ENCODE measurements around the gene LRIG2. TPM values are rescaled to one million over a fixed set of nuclear protein-coding genes. Genes with fewer than 3 reads are reported as not detected.
A peak's percentile ranks its signal among the peaks of the same experiment; 100 is the strongest.

LRIG2 gene
- total and polyA plus RNA-seq, 2 of the 13 experiments (the other 11 are each of a cell fraction or from before 2014, with no cell fraction given): 8.1 to 12.2 TPM

GRCh38 chr1:113135460-113135859 is 62.5 kb downstream of the LRIG2 start:
- TF ChIP-seq ONECUT2 (CRISPR knock-in tag; IDR thresholded peaks at IDR 0.05) (peak; percentile 20; the same call in 1 of the 2 replicates), CBX5 (CRISPR knock-in tag; IDR thresholded peaks at IDR 0.05; ENCODE audit: borderline replicate concordance) (no peak), KAT2B (IDR thresholded peaks at IDR 0.05; ENCODE audit: borderline replicate concordance, low read depth, low read length) (peak; percentile 83), TMF1 (CRISPR knock-in tag; IDR thresholded peaks at IDR 0.05; ENCODE audit: low read depth) (no peak), TCF7 (IDR thresholded peaks at IDR 0.05; ENCODE audit: low read depth) (no peak), ATF4 (CRISPR knock-in tag; IDR thresholded peaks at IDR 0.05) (no peak)
- in situ Hi-C loops (cut with HindIII; ENCODE audit: extremely low pct_ligation_motif_present, low pct_unique_long_range_greater_than_20kb) (no loop called here), intact Hi-C loops (cut with micrococcal nuclease; ENCODE audit: unreplicated experiment) (no loop called here)
- Histone ChIP-seq H3K79me2 (ENCODE audit: insufficient read depth, low read length) (no peaks in the 10 kb centered on the region), H3K9ac (ENCODE audit: insufficient read depth, low read depth, low read length) (no peak overlapping the region), H3K27ac (ENCODE audit: extremely low read length, insufficient read depth, low read length) (no peak overlapping the region), H3K4me2 (ENCODE audit: low read depth, low read length) (no peak overlapping the region), H3K4me1 (ENCODE audit: insufficient read depth, low read length) (peaks cover 19% of the 10 kb centered on the region), H4K20me1 (ENCODE audit: insufficient read depth, low read length) (no peaks in the 10 kb centered on the region), H3K9me3 (ENCODE audit: low read length) (no peaks in the 10 kb centered on the region), H3K36me3 (replicated peaks in 1 of 2; ENCODE audit: control insufficient read depth in 1 of 2, insufficient read depth in 2 of 2, low read length in 2 of 2) (no peaks in the 10 kb centered on the region), H2AFZ (ENCODE audit: low read length) (no peak overlapping the region), H3K4me3 (replicated peaks in 1 of 3; ENCODE audit: insufficient read depth in 1 of 3, low read depth in 2 of 3, low read length in 3 of 3) (no peak overlapping the region), H3K27me3 (ENCODE audit: control insufficient read depth in 1 of 2, insufficient read depth in 2 of 2, low read length in 2 of 2) (no peaks in the 10 kb centered on the region)
- ChIA-PET POLR2A (no interaction called here), CTCF (ENCODE audit: low intra/inter-chr PET ratio, low total read pairs) (no interaction called here)
- DNase-seq (ENCODE audit: low spot score): no peak
- 14% methylated on average over 1 of the region's 1 CpG for WGBS (ENCODE audit: low lambda C conversion rate)
- no peak; the same call in 1 of the 3 replicates for ATAC-seq
- BruUV-seq (replicated peaks): no TSS peak
- no peak for FAIRE-seq

GRCh38 chr1:113136476-113136875 is 63.5 kb downstream of the LRIG2 start:
- H3K9ac ChIP-seq (ENCODE audit: insufficient read depth, low read depth, low read length): no peak overlapping the region
- POLR2A ChIA-PET: no interaction called here
- WGBS (ENCODE audit: low lambda C conversion rate): 41% methylated on average over 1 of the region's 1 CpG
- peaks cover 27% of the 10 kb centered on the region for H3K4me1 ChIP-seq (ENCODE audit: insufficient read depth, low read length)
- FAIRE-seq (no peak), DNase-seq (ENCODE audit: low spot score) (no peak), ATAC-seq (no peak)
- CTCF ChIA-PET (ENCODE audit: low intra/inter-chr PET ratio, low total read pairs): no interaction called here
- no peak overlapping the region for H3K4me2 ChIP-seq (ENCODE audit: low read depth, low read length)
- BruUV-seq (replicated peaks): no TSS peak
- H3K27me3 ChIP-seq (ENCODE audit: control insufficient read depth in 1 of 2, insufficient read depth in 2 of 2, low read length in 2 of 2): no peaks in the 10 kb centered on the region
- no peaks in the 10 kb centered on the region for H4K20me1 ChIP-seq (ENCODE audit: insufficient read depth, low read length)
- H3K36me3 ChIP-seq (replicated peaks in 1 of 2; ENCODE audit: control insufficient read depth in 1 of 2, insufficient read depth in 2 of 2, low read length in 2 of 2): no peaks in the 10 kb centered on the region
- no peak for TF ChIP-seq IKZF4 (CRISPR knock-in tag; IDR thresholded peaks at IDR 0.05; ENCODE audit: borderline replicate concordance, low read depth, not compliant biosample characterization)
- no peak for TF ChIP-seq NR2F1 (CRISPR knock-in tag; IDR thresholded peaks at IDR 0.05)
- H2AFZ ChIP-seq (ENCODE audit: low read length): no peak overlapping the region
- in situ Hi-C loops (cut with HindIII; ENCODE audit: extremely low pct_ligation_motif_present, low pct_unique_long_range_greater_than_20kb): no loop called here
- no peaks in the 10 kb centered on the region for H3K79me2 ChIP-seq (ENCODE audit: insufficient read depth, low read length)
- H3K9me3 ChIP-seq (ENCODE audit: low read length): no peaks in the 10 kb centered on the region
- H3K4me3 ChIP-seq (replicated peaks in 1 of 3; ENCODE audit: insufficient read depth in 1 of 3, low read depth in 2 of 3, low read length in 3 of 3): no peak overlapping the region
- no peak overlapping the region for H3K27ac ChIP-seq (ENCODE audit: extremely low read length, insufficient read depth, low read length)
- intact Hi-C loops (cut with micrococcal nuclease; ENCODE audit: unreplicated experiment): no loop called here

All from HepG2 (cell line).